NB4 (cell line): ENCODE measurements around the gene DSTYK.

Source experiments
- CTCF ChIP-seq: IDR thresholded peaks from one replicate; pipeline ENCODE4 v1.5.1; 2012; ENCODE audit warnings: low read depth, low read length
- POLR2A ChIP-seq: IDR thresholded peaks from 2 replicates; pipeline ENCODE4 v1.6.1; 2011; ENCODE audit warnings: mild to moderate bottlenecking; ENCODE audit not compliant: insufficient read length; ENCODE audit errors: extremely low read depth

- TF ChIP-seq POLR2A: no peak
- no peak for TF ChIP-seq CTCF
Measured at GRCh38 chr1:205243350-205244191, 32.1 kb upstream of the DSTYK start.
